ENCODE data around the gene RALY. TPM values are rescaled to one million over a fixed set of nuclear protein-coding genes. Genes with fewer than 3 reads are reported as not detected.

RALY gene
- total and polyA plus RNA-seq, 10 of the 15 experiments (the other 5 are each of a cell fraction or from before 2014, with no cell fraction given), result 1.2 to 246 (median 137) TPM

- 44% methylated on average over 5 of the region's 5 CpGs for WGBS (ENCODE audit: insufficient coverage, insufficient replicate concordance, low lambda C conversion rate, missing lambda C conversion rate)
- H3K36me3 ChIP-seq (ENCODE audit: control insufficient read depth in 2 of 2, insufficient read depth in 2 of 2, low read length in 1 of 2), result peaks cover 0 to 8% of the 10 kb centered on the region in 2 experiments; a peak in 2 of 4 replicates
- BruUV-seq (replicated peaks), result no TSS peak
- FAIRE-seq, result no peak
- H2AFZ ChIP-seq (ENCODE audit: control insufficient read depth, low read depth, low read length), result no peak overlapping the region
- peaks cover 17% of the 10 kb centered on the region for H3K4me1 ChIP-seq (ENCODE audit: control insufficient read depth, insufficient read depth, low read length)
- DNase-seq (ENCODE audit: low read depth, low spot score), result no peak
- no peak for ATAC-seq
- H3K4me3 ChIP-seq, result no peak overlapping the region
- no peak overlapping the region for H3K4me2 ChIP-seq (ENCODE audit: control insufficient read depth, insufficient read depth)
- intact Hi-C loops (cut with micrococcal nuclease; ENCODE audit: unreplicated experiment) (loop anchor here (5.0 kb wide), 1 partner anchor 108 kb away; no protein-coding TSS in a partner anchor), in situ Hi-C loops (cut with MboI) (no loop called here)
- ChIA-PET SMC1A (ENCODE audit: uncharacterized antibody, unreplicated experiment) (interaction anchor here (0.7 to 1.4 kb wide), 6 partner anchors 11 to 197 kb away, joined by 3 to 6 read pairs (median 3); no protein-coding TSS in a partner anchor), RAD21 (ENCODE audit: unreplicated experiment) (interaction anchor here (0.7 to 1.5 kb wide), 3 partner anchors 32 to 108 kb away, joined by 3 read pairs; no protein-coding TSS in a partner anchor), CTCF (interaction anchor here (0.9 to 4.0 kb wide), 9 partner anchors 10 to 239 kb away, joined by 3 to 38 read pairs (median 3); no protein-coding TSS in a partner anchor), POLR2A (interaction anchor here (0.7 to 1.2 kb wide), 3 partner anchors 31 to 208 kb away, joined by 3 read pairs; partner anchors contain the start of gene RALY)
- H3K9ac ChIP-seq (ENCODE audit: control insufficient read depth, insufficient read depth, low read length), result no peak overlapping the region
- H4K20me1 ChIP-seq (ENCODE audit: control insufficient read depth, insufficient read depth), result peaks cover 9% of the 10 kb centered on the region
- no peaks in the 10 kb centered on the region for H3K27me3 ChIP-seq (replicated peaks in 1 of 2; ENCODE audit: control insufficient read depth in 2 of 2, insufficient read depth in 2 of 2, low read length in 1 of 2)
- H3K79me2 ChIP-seq (ENCODE audit: control insufficient read depth, insufficient read depth, low read length), result peaks cover 83% of the 10 kb centered on the region
- no peak overlapping the region for H3K27ac ChIP-seq (ENCODE audit: control insufficient read depth, insufficient read depth)
- H3K9me3 ChIP-seq (replicated peaks; ENCODE audit: control insufficient read depth, insufficient read depth, low read length), result no peaks in the 10 kb centered on the region
- TF ChIP-seq ZNF24 (IDR thresholded peaks at IDR 0.05) (no peak), GABPA (IDR thresholded peaks at IDR 0.05; ENCODE audit: low read depth) (no peak), IRF5 (IDR thresholded peaks at IDR 0.05; ENCODE audit: borderline replicate concordance) (no peak), CBFB (IDR thresholded peaks at IDR 0.05; ENCODE audit: low read depth) (no peak), BCLAF1 (IDR thresholded peaks at IDR 0.05) (no peak), FOS (IDR thresholded peaks at IDR 0.05; ENCODE audit: borderline replicate concordance, extremely low read depth, insufficient read length) (no peak), ZNF217 (IDR thresholded peaks at IDR 0.05) (no peak), NFIC (IDR thresholded peaks at IDR 0.05; ENCODE audit: low read depth, low read length) (no peak), MTA2 (IDR thresholded peaks at IDR 0.05; ENCODE audit: low read depth) (no peak), BMI1 (IDR thresholded peaks at IDR 0.05; ENCODE audit: borderline replicate concordance) (no peak), EP300 (IDR thresholded peaks at IDR 0.05; ENCODE audit: borderline replicate concordance in 1 of 2, control insufficient read depth in 1 of 2, low read depth in 2 of 2, low read length in 2 of 2) (no peak), JUNB (IDR thresholded peaks at IDR 0.05) (no peak), TARDBP (IDR thresholded peaks at IDR 0.05; ENCODE audit: borderline replicate concordance) (no peak), YBX1 (IDR thresholded peaks at IDR 0.05) (no peak), SRF (IDR thresholded peaks at IDR 0.05; ENCODE audit: low read depth in 2 of 2, low read length in 2 of 2) (no peak), SREBF2 (IDR thresholded peaks at IDR 0.05; ENCODE audit: low read length) (no peak), RUNX3 (IDR thresholded peaks at IDR 0.05; ENCODE audit: low read length) (no peak)
These were observed 31.1 kb downstream of the RALY start for GRCh38 chr20:34024723-34025351.

Measured in GM12878 (cell line).